GM12878 (cell line): Measurements from ENCODE around the gene SLC39A11. TPM values are rescaled to one million over a fixed set of nuclear protein-coding genes. Genes with fewer than 3 reads are reported as not detected.
"Not testable (repeated sequence)": the region's sequence is repeated elsewhere in the genome, so short reads cannot be mapped to it uniquely, and the experiment has no call there.

ENCODE experiments used
- ATAC-seq: fragments of 200-7000 bp; cut with Tn5 transposase; 3 replicates; pipeline ENCODE4 v1.9.1; 2020; ENCODE audit warnings: mild to moderate bottlenecking, moderate library complexity
- BruUV-seq: library from RNA; stranded (reverse); fragments of 400-500 nt; replicated peaks from 2 replicates; lab custom pipeline; 2021; lab: Mats Ljungman, UMichigan
- CTCF ChIA-PET: fragments of 300-600 bp; sonication (Branson Sonifier 250); formaldehyde crosslinking; extraction: SDS; loops from one replicate; lab custom pipeline; 2021; ENCODE audit warnings: inconsistent platforms; lab: Yijun Ruan, JAX
- POLR2A ChIA-PET: fragments of 350-600 bp; formaldehyde crosslinking; extraction: SDS; loops from one replicate; lab custom pipeline; 2021; ENCODE audit warnings: inconsistent platforms; lab: Charles Lee
- RAD21 ChIA-PET: fragments of 300-600 bp; sonication (Branson Sonifier 250); formaldehyde crosslinking; loops from one replicate; lab custom pipeline; 2023; ENCODE audit warnings: antibody characterized with exemption; ENCODE audit not compliant: unreplicated experiment; lab: Charles Lee
- SMC1A ChIA-PET: fragments of 300-600 bp; sonication (Branson Sonifier 250); formaldehyde crosslinking; loops from one replicate; lab custom pipeline; 2023; ENCODE audit not compliant: unreplicated experiment, uncharacterized antibody; lab: Charles Lee
- DNase-seq: peaks from one replicate; pipeline ENCODE4 v3.0.0-alpha.2; 2011; ENCODE audit warnings: low read depth, low spot score
- FAIRE-seq: peaks from 3 replicates; lab custom pipeline; 2011; peaks lifted over from hg19 to GRCh38; lab: Jason Lieb, UNC
- H2AFZ ChIP-seq: 2 replicates; pipeline ENCODE4 v1.6.0; 2011; ENCODE audit warnings: low read depth, low read length, control low read depth; ENCODE audit not compliant: control insufficient read depth
- H3K27ac ChIP-seq: 2 replicates; pipeline ENCODE4 v1.5.1; 2011; ENCODE audit warnings: control low read depth; ENCODE audit not compliant: control insufficient read depth, insufficient read depth
- H3K27me3 ChIP-seq, 2 experiments: replicated peaks in 1 of 2; 2 replicates each; pipeline versions ENCODE4 v1.6.0 to v1.6.1; 2011; ENCODE audit warnings: low read length in 1 of 2; ENCODE audit not compliant: control insufficient read depth in 2 of 2, insufficient read depth in 2 of 2
- H3K36me3 ChIP-seq, 2 experiments: 2 replicates each; pipeline ENCODE4 v1.5.1; 2011; ENCODE audit warnings: low read length in 1 of 2; ENCODE audit not compliant: control insufficient read depth in 2 of 2, insufficient read depth in 2 of 2
- H3K4me1 ChIP-seq: 2 replicates; pipeline ENCODE4 v1.6.1; 2011; ENCODE audit warnings: mild to moderate bottlenecking, low read length, moderate library complexity, mixed read lengths; ENCODE audit not compliant: control insufficient read depth, insufficient read depth
- H3K4me2 ChIP-seq: 2 replicates; pipeline ENCODE4 v1.6.0; 2011; ENCODE audit warnings: control low read depth; ENCODE audit not compliant: control insufficient read depth, insufficient read depth
- H3K4me3 ChIP-seq: fragments of 200-600 bp; sonication (generic); 2 replicates; pipeline ENCODE4 v1.5.1; 2016
- H3K79me2 ChIP-seq: 2 replicates; pipeline ENCODE4 v1.6.0; 2011; ENCODE audit warnings: low read length; ENCODE audit not compliant: control insufficient read depth, insufficient read depth
- H3K9ac ChIP-seq: 2 replicates; pipeline ENCODE4 v1.8.0; 2011; ENCODE audit warnings: low read length, control low read depth, mixed read lengths; ENCODE audit not compliant: control insufficient read depth, insufficient read depth
- H3K9me3 ChIP-seq: replicated peaks from 3 replicates; pipeline ENCODE4 v1.5.1; 2011; ENCODE audit warnings: mild to moderate bottlenecking, low read length; ENCODE audit not compliant: control insufficient read depth, insufficient read depth
- H4K20me1 ChIP-seq: 2 replicates; pipeline ENCODE4 v1.6.0; 2011; ENCODE audit not compliant: control insufficient read depth, insufficient read depth
- BCL11A ChIP-seq: IDR thresholded peaks from 2 replicates; pipeline ENCODE4 v1.6.1; 2011; ENCODE audit warnings: low read depth, low read length
- BCL3 ChIP-seq: IDR thresholded peaks from 2 replicates; pipeline ENCODE4 v1.6.1; 2011; ENCODE audit warnings: borderline replicate concordance, low read depth, mild to moderate bottlenecking, moderate library complexity, low read length; ENCODE audit not compliant: insufficient read depth, poor library complexity, severe bottlenecking
- EED ChIP-seq: sonication (generic); IDR thresholded peaks from 2 replicates; pipeline ENCODE4 v1.6.1; 2016; ENCODE audit warnings: antibody characterized with exemption, low read depth
- MTA3 ChIP-seq: IDR thresholded peaks from 2 replicates; pipeline ENCODE4 v1.6.1; 2012; ENCODE audit warnings: low read length, inconsistent platforms, borderline replicate concordance
- NR2C2 ChIP-seq: IDR thresholded peaks from 2 replicates; pipeline ENCODE4 v1.6.1; 2011; ENCODE audit warnings: borderline replicate concordance, low read depth; ENCODE audit not compliant: control insufficient read depth, insufficient read length
- SP1 ChIP-seq: IDR thresholded peaks from one replicate; pipeline ENCODE4 v1.6.1; 2011; ENCODE audit warnings: low read depth, low read length
- WGBS: methylation state at CpG from one replicate; pipeline ENCODE4 v1.1.6; 2016; ENCODE audit warnings: low lambda C conversion rate; ENCODE audit not compliant: insufficient replicate concordance, insufficient coverage; ENCODE audit errors: missing lambda C conversion rate; 5-methylcytosine and 5-hydroxymethylcytosine counted together
- in situ Hi-C: fragments of 300-500 bp; cut with MboI; formaldehyde crosslinking; loops from 9 replicates; pipeline ENCODE4 v1.14.3; 2018; ENCODE audit warnings: mixed read lengths
- intact Hi-C: fragments of 100-400 bp; cut with micrococcal nuclease; formaldehyde crosslinking; loops from one replicate; pipeline ENCODE4 v1.14.2; 2022; ENCODE audit not compliant: unreplicated experiment
- polyA plus RNA-seq, 11 experiments: library from polyadenylated mRNA; depleted of rRNA in 4 of 11; unstranded in 6 of 11; stranded (reverse) in 5 of 11; fragments of >200 nt; fragmentation: Nextera tagmentation in 4 of 11; fragmentation: Illumina TruSeq in 1 of 11; extraction: Ambion mirVana in 4 of 11; extraction: Trizol in 1 of 11; gene quantifications; 1 replicate in 1 of 11; 2 replicates in 10 of 11; pipeline versions ENCODE4 v1.2.1 to v1.2.3, GENCODE V29; 2011 to 2016; ENCODE audit warnings: inconsistent platforms in 2 of 11, missing spikeins in 2 of 11, low read depth in 1 of 11
- total RNA-seq, 4 experiments: library from RNA; depleted of rRNA in 3 of 4; stranded (reverse); fragments of >200 nt in 3 of 4; fragmentation: Illumina TruSeq in 1 of 4; extraction: Trizol in 1 of 4; gene quantifications; 2 replicates each; pipeline versions ENCODE4 v1.2.1 to v1.2.3, GENCODE V29; 2013 to 2021

The SLC39A11 gene
- total and polyA plus RNA-seq, 10 of the 15 experiments (the other 5 are each of a cell fraction or from before 2014, with no cell fraction given), result 8.6 to 23.8 (median 14.0) TPM

- no peak overlapping the region for H3K9ac ChIP-seq
- H3K4me3 ChIP-seq, result no peak overlapping the region
- H3K36me3 ChIP-seq, result no peaks in the 10 kb centered on the region
- H3K27me3 ChIP-seq, result no peaks in the 10 kb centered on the region
- intact Hi-C loops (no loop called here), in situ Hi-C loops (no loop called here)
- no peak overlapping the region for H2AFZ ChIP-seq
- WGBS, result 50% methylated on average over 5 of the region's 5 CpGs
- no TSS peak for BruUV-seq
- H3K4me1 ChIP-seq, result no peaks in the 10 kb centered on the region
- H3K9me3 ChIP-seq, result no peaks in the 10 kb centered on the region
- no peak for FAIRE-seq
- H3K27ac ChIP-seq, result no peak overlapping the region
- TF ChIP-seq SP1 (no peak), BCL11A (no peak), NR2C2 (no peak), MTA3 (no peak), BCL3 (no peak), EED (no peak)
- H3K79me2 ChIP-seq, result no peaks in the 10 kb centered on the region
- H3K4me2 ChIP-seq, result no peak overlapping the region
- ATAC-seq, result no peak
- RAD21 ChIA-PET, result no interaction called here
- CTCF ChIA-PET, result no interaction called here
- DNase-seq, result no peak
- no peaks in the 10 kb centered on the region for H4K20me1 ChIP-seq
- SMC1A ChIA-PET, result no interaction called here
- POLR2A ChIA-PET, result no interaction called here
Observed at GRCh38 chr17:73098919-73099318, 6.4 kb upstream of the SLC39A11 start.

DNA sequence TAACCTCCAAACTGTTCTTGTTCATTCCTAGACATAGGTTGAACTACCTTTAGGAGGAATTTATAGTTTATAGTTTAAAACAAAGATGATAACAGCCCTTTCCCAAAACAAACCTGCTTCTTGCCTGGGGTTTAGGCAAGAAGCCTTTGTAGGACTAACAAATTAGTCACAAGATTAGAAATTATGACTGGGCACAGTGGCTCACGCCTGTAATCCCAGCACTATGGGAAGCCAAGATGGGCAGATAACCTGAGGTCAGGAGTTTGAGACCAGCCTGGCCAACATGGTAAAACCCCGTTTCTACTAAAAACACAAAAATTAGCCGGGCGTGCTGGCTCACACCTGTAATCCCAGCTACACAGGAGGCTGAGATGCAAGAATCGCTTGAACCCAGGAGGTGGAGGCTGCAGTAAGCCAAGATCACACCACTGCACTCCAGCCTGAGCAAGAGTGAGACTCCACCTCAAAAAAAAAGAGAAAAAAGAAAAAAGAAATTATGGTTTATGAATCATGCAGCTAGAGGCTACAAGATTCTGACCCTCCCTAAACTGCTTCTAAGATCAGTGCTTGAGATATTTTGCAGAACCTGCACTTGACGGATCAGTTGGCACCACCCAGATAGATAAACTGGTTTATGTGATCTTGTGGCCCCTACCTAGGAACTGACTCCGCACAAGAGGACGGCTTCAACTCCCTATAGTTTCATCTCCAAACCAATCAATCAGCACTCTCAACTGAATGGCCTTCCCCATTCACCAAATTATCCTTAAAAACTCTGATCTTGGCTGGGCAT, 5.7 kb upstream of the SLC39A11 start:
- CTCF ChIA-PET, H3K27me3 ChIP-seq, H3K79me2 ChIP-seq, BruUV-seq, ATAC-seq, H3K4me1 ChIP-seq, DNase-seq, SMC1A ChIA-PET, H4K20me1 ChIP-seq, intact Hi-C loops, RAD21 ChIA-PET, H3K9me3 ChIP-seq, FAIRE-seq, H3K4me3 ChIP-seq, POLR2A ChIA-PET, H3K27ac ChIP-seq, H2AFZ ChIP-seq, H3K9ac ChIP-seq, H3K4me2 ChIP-seq, in situ Hi-C loops, H3K36me3 ChIP-seq: not testable (repeated sequence)
- WGBS, result 41% methylated on average over 8 of the region's 8 CpGs
